Kidney tubule cell (primary cell): ENCODE measurements around the gene ABT1.

Experiments
- DNase-seq: peaks from one replicate; pipeline ENCODE4 v3.0.0-alpha.2; 2018; ENCODE audit warnings: low spot score

The ABT1 gene

DNA sequence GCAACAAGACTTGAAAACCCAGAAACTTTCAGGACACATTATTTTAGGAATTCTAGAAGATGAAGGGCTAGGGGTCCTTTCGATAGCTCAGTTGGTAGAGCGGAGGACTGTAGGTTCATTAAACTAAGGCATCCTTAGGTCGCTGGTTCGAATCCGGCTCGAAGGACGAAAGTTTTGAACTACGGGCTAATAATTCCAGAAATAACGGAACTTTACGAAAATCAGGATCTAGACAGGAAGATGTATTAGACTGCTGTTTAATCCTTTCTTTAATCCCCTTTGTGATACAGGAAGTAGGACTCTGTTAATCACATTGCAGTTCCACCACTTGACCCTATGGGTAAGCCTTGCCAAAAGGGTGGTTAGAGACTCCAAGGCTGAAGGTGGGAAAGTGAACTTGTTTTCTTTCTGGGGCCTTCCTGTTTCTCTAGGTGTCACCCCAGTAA lies 21.2 kb upstream of the ABT1 start:
- DNase-seq, result peak; percentile 65

DNA sequence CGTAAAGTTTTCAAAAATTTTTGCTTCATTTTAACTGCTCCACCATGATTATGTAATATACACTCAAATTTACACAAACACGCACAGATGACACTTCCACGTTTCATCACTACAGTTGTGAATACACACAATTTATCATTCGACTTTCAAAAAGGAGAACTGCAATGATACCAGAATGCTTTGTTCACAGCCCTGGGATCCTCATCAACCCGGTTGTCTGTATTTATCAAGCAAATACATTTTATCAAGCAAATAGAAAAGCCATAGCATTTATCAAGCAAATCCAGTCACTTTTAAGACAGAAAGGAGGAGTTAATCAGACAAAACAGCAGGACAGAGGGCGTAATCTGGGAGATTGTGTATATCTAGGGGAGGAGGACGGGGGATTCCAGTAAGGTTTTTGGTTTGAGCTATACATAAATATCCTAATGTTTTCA lies 20.3 kb upstream of the ABT1 start:
- DNase-seq, result no peak

DNA sequence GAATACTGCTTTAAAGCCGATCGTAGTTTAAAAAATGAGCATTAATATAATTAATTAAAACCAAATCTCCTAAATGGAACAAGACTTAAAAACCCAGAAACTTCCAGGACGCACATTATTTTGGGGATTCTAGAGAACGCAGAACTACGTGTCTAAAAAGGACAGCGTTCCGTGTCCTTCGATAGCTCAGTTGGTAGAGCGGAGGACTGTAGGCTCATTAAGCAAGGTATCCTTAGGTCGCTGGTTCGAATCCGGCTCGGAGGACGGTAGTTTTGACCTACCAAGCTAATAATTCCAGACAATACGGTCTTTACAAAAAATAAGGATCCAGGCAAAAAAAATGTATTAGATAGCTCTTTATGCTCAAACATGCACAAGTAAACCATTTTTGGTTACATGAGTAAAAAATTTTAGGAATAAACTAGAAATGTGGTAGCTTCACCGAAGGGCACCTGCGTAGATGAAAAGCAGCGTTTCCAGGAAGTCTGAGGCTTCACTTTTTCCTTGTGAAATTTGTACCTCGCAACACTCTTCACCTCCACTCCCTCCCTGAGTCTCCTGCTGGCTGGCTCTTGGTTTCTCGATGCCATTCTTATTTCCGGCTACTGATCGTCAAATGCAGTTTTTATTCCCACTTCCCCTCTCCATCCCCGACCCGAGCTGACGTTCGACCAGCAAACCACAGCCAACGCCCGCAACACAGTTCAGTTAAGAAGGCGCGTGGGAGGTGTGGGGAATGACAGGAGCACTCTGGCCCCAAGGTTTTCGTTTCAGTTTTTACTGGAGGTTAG lies 19.6 kb upstream of the ABT1 start:
- peak; percentile 87 for DNase-seq

DNA sequence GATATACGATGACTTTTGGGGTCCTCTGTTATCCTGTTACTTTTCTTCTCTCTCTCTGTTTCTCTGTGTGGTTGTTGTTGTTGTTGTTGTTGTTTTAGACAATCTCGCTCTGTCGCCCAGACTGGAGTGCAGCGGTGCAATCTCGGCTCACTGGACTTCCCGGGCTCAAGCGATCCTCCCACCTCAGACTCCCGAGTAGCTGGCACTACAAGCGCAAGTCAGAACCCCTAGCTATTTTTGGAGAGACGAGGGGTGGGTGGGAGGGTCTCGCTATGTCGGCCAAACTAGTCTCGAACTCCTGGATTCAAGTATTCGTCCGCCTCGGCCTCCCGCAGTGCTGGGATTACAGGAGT lies 19.1 kb upstream of the ABT1 start:
- DNase-seq, result no peak

DNA sequence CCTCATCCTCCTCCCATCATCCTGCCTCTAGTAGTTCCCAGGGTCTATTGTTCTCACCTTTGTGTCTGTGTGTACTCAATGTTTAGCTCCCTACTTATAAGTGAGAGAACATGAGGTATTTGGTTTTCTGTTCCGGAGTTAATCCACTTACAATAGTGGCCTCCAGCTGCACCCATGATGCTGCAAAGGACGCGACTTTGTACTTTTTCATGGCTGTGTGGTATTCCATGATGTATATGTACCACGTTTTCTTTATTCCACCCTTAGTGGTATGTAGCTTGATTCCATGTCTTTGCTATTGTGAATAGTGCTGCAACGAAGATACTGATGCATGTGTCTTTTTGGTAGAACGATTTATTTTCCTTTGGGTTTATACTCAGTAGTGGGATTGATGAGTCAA lies 18.5 kb upstream of the ABT1 start:
- no peak for DNase-seq

DNA sequence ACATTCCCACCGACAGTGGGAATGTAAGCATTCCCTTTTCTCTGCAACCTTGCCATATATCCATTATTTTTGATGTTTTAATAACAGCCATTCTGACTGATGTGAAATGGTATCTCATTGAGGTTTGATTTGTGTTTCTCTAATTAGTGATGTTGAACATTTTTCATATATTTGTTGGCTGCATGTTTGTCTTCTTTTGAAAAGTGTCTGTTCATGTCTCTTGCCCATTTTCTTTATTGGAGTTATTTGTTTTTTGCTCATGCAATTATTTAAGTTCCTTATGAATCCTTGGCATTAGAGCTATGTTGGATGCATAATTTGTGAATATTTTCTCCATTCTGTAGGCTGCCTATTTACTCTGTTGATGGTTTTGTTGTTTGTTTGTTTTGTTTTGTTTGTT lies 18.0 kb upstream of the ABT1 start:
- no peak for DNase-seq

DNA sequence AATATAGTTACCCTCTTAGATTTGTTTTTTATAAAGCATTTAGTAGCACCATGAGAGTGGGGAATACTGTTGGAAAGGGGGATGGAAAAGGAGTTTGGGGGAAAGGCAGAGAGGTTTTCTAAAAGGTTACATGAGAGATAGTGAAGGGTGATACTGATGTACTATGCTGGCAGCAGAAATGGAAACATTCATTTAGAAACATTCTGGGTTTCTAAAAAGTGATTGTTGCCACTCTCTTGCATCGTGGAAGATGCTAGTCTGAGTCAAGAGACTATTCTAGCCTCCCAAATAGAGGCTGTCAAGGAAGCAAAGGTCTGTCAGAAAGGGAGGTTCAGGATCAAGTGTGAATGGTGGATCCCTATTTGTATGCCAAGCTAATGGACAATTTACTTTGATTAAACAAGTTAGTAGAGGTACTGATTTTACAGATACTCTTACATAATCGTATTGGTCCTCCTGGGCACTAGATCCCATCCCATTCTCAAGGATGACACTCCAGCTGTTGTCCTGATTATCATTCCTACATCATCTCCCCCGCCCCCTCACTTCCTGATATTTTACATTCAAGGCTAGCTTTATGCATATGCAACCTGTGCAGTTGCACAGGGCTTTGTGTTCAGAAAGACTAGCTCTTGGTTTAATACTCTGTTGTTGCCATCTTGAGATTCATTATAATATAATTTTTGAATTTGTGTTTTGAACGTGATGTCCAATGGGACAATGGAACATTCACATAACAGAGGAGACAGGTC lies 15.4 kb upstream of the ABT1 start:
- no peak for DNase-seq

DNA sequence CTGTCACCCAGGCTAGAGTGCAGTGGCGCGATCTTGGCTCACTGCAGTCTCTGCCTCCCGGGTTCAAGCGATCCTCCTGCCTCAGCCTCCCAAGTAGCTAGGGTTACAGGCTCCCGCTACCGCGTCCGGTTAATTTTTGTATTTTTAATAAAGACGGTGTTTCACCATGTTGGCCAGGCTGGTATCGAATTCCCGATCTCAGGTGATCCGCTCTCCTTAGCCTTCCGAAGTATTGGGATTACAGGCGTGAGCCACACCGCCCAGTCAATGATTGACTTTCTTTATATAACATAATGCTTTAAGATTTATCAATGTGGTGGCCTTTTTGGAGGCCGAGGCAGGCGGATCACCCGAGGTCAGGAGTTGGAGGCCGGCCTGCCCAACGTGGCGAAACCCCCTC lies 7.8 kb upstream of the ABT1 start:
- no peak for DNase-seq

DNA sequence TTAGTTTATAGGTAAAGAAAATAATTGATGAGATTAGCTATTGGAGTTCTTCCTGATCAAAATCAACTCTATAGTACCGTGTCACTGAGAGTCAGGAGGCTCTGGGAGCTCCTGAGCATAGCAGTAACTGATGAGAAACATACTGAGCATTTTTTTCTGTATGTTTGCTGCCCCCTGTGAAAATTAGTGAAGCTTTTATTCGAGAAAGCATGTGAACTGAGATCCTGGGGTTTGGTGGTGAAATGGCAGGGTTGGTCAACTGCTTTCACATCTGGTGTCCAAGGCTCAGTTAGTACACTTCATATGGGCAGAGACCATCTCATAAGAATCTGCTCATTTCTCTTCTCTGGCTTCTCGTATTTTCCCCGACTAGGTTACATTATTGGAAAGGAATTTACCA lies 4.1 kb upstream of the ABT1 start:
- no peak for DNase-seq

DNA sequence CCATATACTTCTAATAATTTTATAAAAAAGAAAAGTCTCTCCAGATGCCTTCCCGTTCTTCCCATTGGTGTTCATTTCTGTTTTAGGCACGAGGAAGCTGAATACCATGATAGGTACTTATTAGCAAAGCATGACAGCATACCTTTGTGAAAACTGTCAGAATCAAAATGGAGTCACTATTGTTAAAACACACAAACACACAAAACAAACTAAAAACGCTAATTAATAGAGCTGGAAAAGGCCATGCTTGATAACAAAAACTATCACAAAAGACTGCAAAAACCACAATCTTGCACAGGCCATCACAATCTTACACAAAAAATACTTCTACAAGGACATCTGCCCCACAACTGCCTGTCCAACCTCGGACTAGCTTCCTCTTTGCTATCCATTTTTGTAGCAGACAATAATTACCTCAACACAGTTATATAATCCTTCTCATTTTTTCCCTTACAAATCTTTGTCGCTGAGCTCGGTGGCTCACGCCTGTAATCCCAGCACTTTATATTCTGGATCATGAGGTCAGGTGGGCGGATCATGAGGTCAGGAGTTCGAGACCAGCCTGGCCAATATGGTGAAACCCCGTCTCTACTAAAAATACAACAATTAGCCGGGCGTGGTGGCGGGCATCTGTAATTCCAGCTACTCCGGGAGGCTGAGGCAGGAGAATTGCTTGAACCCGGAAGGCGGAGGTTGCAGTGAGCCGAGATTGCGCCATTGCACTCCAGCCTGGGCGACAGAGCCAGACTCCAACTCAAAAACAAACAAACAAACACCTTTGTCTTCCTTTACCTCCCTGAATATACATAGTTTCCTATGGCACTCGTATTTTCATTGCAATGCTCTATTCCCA lies 3.2 kb upstream of the ABT1 start:
- no peak for DNase-seq

DNA sequence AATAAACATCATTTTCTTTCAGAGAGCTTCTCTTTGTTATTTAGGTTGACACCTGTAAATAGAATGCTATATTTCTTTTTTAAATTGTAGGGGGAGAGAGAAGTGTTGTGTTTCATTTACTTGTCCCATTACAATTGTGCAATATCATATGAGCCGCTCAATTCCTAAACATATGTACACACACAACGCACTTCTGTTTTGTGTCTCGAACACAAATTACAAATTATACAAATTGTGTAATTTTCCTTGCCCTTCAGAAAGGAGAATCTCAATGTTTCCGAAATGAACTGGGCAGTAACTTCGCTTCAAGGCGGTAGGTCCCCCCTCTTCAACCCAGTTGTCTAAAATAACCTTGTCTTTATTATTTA lies 2.6 kb upstream of the ABT1 start:
- DNase-seq, result no peak

DNA sequence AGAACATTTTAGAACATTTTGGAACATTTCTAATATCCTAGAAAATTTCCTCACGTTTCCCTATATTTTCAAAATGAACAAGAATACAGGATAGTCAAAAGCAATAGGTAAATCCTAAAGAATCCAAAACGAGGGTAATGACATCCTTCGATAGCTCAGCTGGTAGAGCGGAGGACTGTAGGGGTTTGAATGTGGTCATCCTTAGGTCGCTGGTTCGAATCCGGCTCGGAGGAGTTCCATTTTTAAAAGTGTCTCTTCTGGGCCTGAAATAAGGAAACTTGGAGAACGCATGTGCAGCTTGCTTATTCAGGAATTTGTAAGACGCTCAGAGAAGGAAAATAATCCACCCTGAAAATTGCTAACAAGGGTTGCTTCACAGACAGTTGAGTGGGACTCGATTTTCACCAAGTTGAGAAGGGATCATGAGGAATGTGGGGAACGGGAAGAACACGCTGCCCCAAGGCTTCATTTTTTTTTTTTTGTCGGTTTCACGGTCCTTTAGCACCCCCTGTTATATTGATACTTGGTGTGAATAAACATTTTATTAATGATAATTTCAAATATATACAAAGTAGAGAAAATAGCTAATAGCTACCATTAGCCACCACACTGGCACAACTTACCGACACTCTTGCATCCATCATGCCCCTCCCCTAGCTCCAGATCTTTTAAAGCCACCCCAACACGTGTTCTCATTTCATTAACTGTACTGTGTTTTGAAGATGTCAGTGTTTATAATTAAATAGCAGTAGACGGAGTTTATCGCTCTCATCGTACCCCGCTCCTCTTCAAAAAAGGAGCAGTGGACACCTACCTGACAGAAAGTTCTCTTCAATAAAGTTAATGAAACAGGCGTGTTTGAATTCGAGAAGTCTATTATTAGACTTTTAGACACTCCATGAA lies 1.8 kb upstream of the ABT1 start:
- DNase-seq, result peak; percentile 92

DNA sequence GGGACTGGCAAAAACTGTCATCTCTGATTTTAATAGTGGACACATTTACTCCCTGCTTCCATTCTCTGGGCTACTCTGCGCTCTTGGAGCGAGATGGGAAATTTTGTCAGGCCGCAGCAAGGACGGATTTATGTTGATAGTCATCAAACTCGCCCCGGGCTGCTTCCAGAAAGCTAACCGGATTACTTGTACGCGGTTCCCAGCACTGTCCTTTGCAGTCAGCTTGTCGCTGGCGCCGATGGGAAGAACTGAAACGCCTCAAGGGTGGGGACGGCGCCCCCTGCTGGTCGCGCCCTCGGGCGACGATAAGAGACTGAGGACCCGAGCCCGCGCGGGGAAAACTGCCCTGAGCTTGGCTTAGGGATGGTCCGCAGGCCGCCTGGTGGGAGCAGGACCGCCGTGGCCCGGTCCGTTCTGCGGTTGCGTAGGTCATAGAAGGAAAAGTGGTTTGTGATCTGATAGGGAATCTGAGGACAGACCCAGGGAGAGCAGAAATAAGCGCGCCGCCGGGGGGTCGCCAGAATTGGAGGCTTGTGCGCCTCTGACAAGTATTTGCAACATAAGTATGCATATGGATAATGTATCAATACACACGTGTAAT lies 984 bp upstream of the ABT1 start:
- peak; percentile 89 for DNase-seq

DNA sequence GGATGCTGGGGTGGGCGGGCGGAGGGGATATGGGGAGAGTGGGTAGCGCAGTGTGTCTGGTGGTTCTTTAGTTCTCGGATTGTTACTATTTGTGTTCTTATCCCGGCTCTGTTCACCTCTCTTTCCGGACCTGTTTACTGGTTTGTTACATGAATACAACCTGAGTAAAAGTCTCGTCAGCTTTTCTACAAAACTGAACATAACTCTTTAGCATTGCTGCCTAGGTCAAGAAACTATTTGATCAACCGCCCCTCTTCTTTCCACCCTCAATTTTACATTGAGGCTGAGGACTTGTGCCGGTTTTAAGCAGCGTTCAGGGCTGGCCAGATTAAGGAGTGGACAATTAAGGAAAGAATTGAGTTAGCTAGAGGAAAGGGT lies 625 bp downstream of the ABT1 start:
- no peak for DNase-seq

DNA sequence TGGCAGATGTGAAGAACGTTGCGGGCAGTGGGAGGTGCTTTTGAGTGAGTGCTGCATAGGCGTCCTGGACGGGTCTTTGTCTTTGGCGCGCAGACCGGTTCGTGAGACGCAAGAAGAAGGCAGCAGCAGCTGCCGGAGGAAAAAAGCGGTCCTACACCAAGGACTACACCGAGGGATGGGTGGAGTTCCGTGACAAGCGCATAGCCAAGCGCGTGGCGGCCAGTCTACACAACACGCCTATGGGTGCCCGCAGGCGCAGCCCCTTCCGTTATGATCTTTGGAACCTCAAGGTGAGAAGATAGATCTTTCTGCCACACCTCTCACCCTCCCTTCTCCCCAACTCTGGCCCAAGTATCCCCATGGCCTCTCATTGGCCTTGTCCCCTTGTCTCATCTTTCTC lies 1.1 kb downstream of the ABT1 start:
- no peak for DNase-seq

DNA sequence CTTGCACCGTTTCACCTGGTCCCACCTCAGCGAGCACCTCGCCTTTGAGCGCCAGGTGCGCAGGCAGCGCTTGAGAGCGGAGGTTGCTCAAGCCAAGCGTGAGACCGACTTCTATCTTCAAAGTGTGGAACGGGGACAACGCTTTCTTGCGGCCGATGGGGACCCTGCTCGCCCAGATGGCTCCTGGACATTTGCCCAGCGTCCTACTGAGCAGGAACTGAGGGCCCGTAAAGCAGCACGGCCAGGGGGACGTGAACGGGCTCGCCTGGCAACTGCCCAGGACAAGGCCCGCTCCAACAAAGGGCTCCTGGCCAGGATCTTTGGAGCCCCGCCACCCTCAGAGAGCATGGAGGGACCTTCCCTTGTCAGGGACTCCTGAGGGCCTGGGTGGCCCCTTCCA lies 1.5 kb downstream of the ABT1 start:
- no peak for DNase-seq

DNA sequence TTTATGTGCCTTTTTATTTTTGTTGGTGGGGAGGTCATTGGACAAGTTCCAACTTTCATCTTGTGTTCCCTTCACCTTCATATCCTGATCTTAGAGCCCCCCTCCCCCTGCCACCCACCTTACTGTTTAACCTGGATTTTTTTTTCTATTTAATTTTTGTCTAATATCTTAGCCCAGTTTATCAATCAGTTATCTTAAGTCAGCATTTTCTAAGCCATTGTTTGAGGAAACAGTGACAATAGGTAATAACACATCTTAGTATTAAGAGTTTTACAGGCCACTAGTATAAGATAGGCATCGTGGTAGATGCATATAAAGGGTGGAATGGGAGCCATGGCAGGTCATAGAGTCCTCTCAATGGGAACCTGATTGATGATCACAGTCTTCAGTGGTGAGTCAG lies 2.4 kb downstream of the ABT1 start:
- no peak for DNase-seq

DNA sequence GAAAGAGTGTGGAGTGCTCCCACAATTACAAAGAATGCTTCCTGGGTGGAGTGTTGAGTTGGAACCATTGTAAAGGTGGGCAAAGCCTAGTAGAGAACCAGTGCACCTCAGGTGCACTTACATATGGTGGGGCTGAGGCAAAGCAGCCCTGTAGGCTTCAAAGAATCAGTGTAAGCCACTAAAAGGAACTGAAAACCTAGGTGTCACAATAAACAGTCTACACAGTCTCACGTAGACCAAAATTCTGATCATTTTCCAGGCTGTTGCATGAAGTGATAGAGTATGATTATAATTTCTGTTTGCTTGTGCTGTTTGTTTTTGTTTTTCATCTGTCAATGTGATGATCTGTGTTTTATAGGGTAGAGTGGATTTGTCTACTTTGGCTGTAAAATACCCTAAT lies 2.8 kb downstream of the ABT1 start:
- no peak for DNase-seq

DNA sequence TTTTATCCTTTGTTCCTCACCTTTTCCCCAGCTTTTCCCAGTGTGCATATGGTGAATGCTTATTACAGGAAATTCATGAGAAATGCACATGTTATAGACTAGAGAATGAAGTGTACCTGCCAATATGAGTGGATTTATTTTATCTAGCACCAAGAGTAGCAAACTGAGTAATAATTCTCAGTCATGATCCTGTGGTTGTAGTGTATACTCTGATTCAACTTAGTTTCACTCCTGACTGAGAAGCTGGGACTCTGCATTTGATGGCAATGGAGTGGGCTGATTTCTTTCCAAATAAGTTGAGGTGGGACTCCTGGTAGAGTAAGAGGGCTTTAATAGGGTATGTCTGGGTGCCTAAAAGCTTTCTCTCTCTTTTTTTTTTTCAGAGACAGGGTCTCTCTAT lies 4.0 kb downstream of the ABT1 start:
- no peak for DNase-seq

DNA sequence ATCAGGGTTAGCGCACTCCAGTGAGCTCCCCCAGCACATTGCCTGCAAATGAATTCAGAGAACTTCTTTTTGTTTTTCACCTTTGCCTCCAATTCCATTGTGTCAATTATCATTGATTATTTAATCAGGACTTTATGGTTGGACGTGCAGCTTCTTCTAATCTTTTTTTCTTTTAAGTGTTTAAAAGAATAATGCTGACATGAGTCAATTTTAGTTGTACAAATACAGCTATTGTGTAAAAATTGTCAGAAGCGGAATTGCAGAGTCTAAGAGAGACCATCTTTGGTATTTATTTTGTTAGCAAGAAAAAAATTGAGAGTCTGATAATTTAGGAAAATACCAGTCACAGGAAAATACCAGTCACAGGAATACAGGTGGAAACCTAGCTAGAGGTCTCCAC lies 5.5 kb downstream of the ABT1 start:
- DNase-seq, result no peak

DNA sequence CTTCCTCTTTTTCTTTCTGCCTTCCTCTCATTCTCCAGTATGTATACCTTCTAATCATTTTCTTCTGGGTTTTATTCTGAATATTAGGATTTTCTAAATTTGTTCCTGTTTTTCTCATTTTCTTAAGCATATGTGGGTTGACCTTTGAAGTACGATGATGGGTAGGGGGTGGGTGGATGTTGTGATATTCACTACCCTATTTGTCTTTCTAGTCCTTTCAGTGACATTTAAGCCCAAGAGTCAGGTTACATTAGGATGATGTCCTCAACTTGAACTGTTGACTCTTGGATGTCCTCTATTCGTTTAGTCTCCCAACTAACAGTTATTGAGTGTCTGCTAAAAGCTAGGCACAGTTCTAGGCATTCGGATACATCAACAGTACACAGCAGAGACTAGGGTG lies 7.3 kb downstream of the ABT1 start:
- no peak for DNase-seq

DNA sequence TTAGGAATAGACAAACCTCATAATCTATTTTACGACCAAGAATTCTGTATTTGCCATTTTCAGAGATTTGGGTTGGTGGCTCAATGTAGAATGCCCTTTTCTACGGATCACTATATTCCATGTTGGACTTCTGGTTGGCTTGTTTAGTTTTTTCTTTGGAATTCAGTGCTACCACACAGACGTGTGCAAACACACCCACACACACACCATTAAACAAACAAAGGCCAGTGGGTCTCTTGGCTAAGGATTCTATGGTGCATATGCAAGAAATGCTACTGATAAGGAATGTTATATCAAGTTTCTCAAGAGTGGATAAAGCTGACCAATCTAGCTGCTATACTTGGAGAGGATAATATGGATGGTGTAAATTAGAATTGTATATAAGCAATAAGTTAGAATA lies 8.0 kb downstream of the ABT1 start:
- no peak for DNase-seq
